OCI-LY3 (cell line): ENCODE data around the gene C4B.
"Not testable (repeated sequence)": the region's sequence is repeated elsewhere in the genome, so short reads cannot be mapped to it uniquely, and the experiment has no call there.

Source experiments
- CTCF ChIP-seq: fragments of 200-600, 300-600 bp; sonication (generic); IDR thresholded peaks from 2 replicates; pipeline ENCODE4 v1.5.1; 2014; ENCODE audit warnings: antibody characterized with exemption, low read length, low read depth
- EZH2phosphoT487 ChIP-seq: fragments of 200-600 bp; shearing (Covaris generic); IDR thresholded peaks from 2 replicates; pipeline ENCODE4 v1.6.1; 2018; ENCODE audit warnings: antibody characterized with exemption, mixed run types, low read depth

GRCh38 chr6:32008616-32009015 lies 6.0 kb upstream of the C4B start:
- not testable (repeated sequence) for TF ChIP-seq CTCF, EZH2phosphoT487
